ENCODE results near the gene SMIM10. TPM values are rescaled to one million over a fixed set of nuclear protein-coding genes. Genes with fewer than 3 reads are reported as not detected.

The SMIM10 gene
- total RNA-seq, 1 experiment from 2014 or later = not detected

DNA sequence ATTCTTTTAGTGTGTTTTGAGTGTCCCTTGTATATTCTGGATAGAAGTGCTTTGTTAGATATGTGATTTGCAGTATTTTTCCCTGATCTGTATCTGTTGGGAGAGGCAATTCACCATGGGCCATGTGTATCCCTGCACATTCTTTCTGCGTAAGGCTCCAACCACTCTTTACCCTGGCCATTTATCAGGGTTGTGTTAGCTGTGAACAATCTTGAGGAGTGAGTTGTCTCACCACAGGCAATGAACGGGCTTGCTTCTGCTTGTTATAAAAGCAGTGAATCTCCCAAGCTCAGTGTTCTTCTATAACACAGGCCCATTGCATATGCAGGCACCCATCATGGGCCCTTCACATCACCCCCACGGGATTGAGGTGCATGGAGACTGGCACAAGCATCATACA is 18.9 kb upstream of the SMIM10 start:
- H3K27me3 ChIP-seq (ENCODE audit: insufficient read depth, low read length) = no peaks in the 10 kb centered on the region
- CTCF ChIA-PET = no interaction called here
- DNase-seq (ENCODE audit: low read depth, low spot score) = no peak
- RAD21 ChIA-PET (ENCODE audit: low non-redundant PET in 1 of 2, low total read pairs in 2 of 2, uncharacterized antibody in 2 of 2, unreplicated experiment in 2 of 2) = no interaction called here
- H3K79me2 ChIP-seq (ENCODE audit: insufficient read depth, low read length) = no peaks in the 10 kb centered on the region
- H3K4me2 ChIP-seq (ENCODE audit: low read length) = no peak overlapping the region
- no peaks in the 10 kb centered on the region for H3K9me2 ChIP-seq (ENCODE audit: insufficient read depth)
- POLR2A ChIA-PET = no interaction called here
- intact Hi-C loops (cut with micrococcal nuclease) = no loop called here
- no peak overlapping the region for H3K4me3 ChIP-seq (replicated peaks in 1 of 2; ENCODE audit: low read depth in 1 of 2, low read length in 2 of 2)
- no peak overlapping the region for H3K9ac ChIP-seq (ENCODE audit: low read length)
- no TSS peak for BruUV-seq (replicated peaks)
- no peaks in the 10 kb centered on the region for H4K20me1 ChIP-seq (ENCODE audit: insufficient read depth)
- no peak overlapping the region for H2AFZ ChIP-seq (ENCODE audit: low read depth, low read length, poor library complexity, severe bottlenecking)
- no peaks in the 10 kb centered on the region for H3K36me3 ChIP-seq (ENCODE audit: control insufficient read depth in 1 of 2, insufficient read depth in 2 of 2, low read length in 2 of 2)
- no peaks in the 10 kb centered on the region for H3K4me1 ChIP-seq (ENCODE audit: control insufficient read depth in 1 of 2, insufficient read depth in 2 of 2, low read length in 2 of 2)
- no peak overlapping the region for H3K27ac ChIP-seq (ENCODE audit: low read depth, low read length)
- TF ChIP-seq ZFX (IDR thresholded peaks at IDR 0.05) (no peak), SRF (IDR thresholded peaks at IDR 0.05; ENCODE audit: low read depth) (no peak), SP1 (IDR thresholded peaks at IDR 0.05; ENCODE audit: low read depth) (no peak), CBX3 (IDR thresholded peaks at IDR 0.05; ENCODE audit: low read depth) (no peak), CEBPB (IDR thresholded peaks at IDR 0.05; ENCODE audit: low read depth) (no peak), TCF7L2 (IDR thresholded peaks at IDR 0.05; ENCODE audit: borderline replicate concordance, extremely low read depth, insufficient read depth, insufficient read length) (no peak), ZNF274 (IDR thresholded peaks at IDR 0.05; ENCODE audit: low read depth, low read length) (no peak), POLR2AphosphoS5 (IDR thresholded peaks at IDR 0.05; ENCODE audit: low read depth, low read length) (no peak), POLR2A (IDR thresholded peaks at IDR 0.05; ENCODE audit: borderline replicate concordance, extremely low read depth, insufficient read depth, insufficient read length) (no peak), FOSL1 (IDR thresholded peaks at IDR 0.05; ENCODE audit: low read depth) (no peak), CTCF (IDR thresholded peaks at IDR 0.05 in 2 of 3, conservative IDR thresholded peaks at IDR 0.05 in 1 of 3; ENCODE audit: borderline replicate concordance in 1 of 3, insufficient read depth in 1 of 3, low read depth in 2 of 3, low read length in 2 of 3) (no peak), ELF1 (IDR thresholded peaks at IDR 0.05; ENCODE audit: borderline replicate concordance, low read depth) (no peak), ZBTB33 (IDR thresholded peaks at IDR 0.05; ENCODE audit: extremely low read depth, insufficient replicate concordance, low read length) (no peak), RAD21 (IDR thresholded peaks at IDR 0.05; ENCODE audit: low read depth) (no peak), EZH2phosphoT487 (IDR thresholded peaks at IDR 0.05; ENCODE audit: borderline replicate concordance) (no peak), EGR1 (IDR thresholded peaks at IDR 0.05; ENCODE audit: low read depth) (no peak)
- TF ChIP-seq, protein P1, sequence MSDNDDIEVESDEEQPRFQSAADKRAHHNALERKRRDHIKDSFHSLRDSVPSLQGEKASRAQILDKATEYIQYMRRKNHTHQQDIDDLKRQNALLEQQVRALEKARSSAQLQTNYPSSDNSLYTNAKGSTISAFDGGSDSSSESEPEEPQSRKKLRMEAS (IDR thresholded peaks at IDR 0.05) = no peak
- TF ChIP-seq, protein P2, sequence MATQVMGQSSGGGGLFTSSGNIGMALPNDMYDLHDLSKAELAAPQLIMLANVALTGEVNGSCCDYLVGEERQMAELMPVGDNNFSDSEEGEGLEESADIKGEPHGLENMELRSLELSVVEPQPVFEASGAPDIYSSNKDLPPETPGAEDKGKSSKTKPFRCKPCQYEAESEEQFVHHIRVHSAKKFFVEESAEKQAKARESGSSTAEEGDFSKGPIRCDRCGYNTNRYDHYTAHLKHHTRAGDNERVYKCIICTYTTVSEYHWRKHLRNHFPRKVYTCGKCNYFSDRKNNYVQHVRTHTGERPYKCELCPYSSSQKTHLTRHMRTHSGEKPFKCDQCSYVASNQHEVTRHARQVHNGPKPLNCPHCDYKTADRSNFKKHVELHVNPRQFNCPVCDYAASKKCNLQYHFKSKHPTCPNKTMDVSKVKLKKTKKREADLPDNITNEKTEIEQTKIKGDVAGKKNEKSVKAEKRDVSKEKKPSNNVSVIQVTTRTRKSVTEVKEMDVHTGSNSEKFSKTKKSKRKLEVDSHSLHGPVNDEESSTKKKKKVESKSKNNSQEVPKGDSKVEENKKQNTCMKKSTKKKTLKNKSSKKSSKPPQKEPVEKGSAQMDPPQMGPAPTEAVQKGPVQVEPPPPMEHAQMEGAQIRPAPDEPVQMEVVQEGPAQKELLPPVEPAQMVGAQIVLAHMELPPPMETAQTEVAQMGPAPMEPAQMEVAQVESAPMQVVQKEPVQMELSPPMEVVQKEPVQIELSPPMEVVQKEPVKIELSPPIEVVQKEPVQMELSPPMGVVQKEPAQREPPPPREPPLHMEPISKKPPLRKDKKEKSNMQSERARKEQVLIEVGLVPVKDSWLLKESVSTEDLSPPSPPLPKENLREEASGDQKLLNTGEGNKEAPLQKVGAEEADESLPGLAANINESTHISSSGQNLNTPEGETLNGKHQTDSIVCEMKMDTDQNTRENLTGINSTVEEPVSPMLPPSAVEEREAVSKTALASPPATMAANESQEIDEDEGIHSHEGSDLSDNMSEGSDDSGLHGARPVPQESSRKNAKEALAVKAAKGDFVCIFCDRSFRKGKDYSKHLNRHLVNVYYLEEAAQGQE (IDR thresholded peaks at IDR 0.05; ENCODE audit: low read depth) = no peak
- ATAC-seq = no peak
- H3K9me3 ChIP-seq (ENCODE audit: control insufficient read depth in 1 of 2, insufficient read depth in 1 of 2, low read depth in 1 of 2, low read length in 2 of 2) = no peaks in the 10 kb centered on the region
